ENCODE measurements around the gene MED13.

DNA sequence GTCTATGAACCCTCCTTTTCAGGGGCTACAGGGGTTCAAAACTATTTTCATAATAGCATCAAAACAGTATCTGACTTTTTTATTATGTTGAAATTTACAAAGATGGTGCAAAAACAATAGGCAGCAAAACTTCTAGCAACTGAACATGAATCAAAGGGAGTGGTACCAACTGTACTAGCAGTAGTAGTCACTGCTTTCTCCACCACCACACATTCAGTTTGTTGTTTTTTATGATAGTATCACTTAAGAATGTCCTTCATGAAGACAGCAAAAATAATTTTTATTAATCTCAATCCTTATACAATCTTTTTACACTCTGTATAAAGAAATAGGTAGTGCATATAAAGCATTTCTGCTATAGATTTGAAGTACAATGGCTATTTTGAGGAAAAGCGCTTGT is 47.6 kb downstream of the MED13 start:
- no peak for TF ChIP-seq POLR2A (IDR thresholded peaks at IDR 0.05; ENCODE audit: low read depth, low read length)
- TF ChIP-seq TAF1 (IDR thresholded peaks at IDR 0.05; ENCODE audit: borderline replicate concordance, low read depth, low read length): no peak

All from GM12892 (cell line).